ENCODE results near the gene LCN6.

LCN6 gene

GRCh38 chr9:136743639-136744211, 4.6 kb downstream of the LCN6 start:
- no peak for DNase-seq (ENCODE audit: low spot score)

GRCh38 chr9:136742591-136743391, 5.5 kb downstream of the LCN6 start, which contains the start of gene LCN10:
TSS of gene LCN10 (minus strand) at chr9:136742940. CDS start at chr9:136742903, 37 bp downstream.
- no peak for DNase-seq (ENCODE audit: low spot score)

GRCh38 chr9:136741883-136742571, 6.3 kb downstream of the LCN6 start:
- no peak for DNase-seq (ENCODE audit: low spot score)

- no peak for DNase-seq (ENCODE audit: low spot score)
Observed at GRCh38 chr9:136740971-136741882, 7.1 kb downstream of the LCN6 start.

GRCh38 chr9:136740491-136740890, 7.8 kb downstream of the LCN6 start:
- DNase-seq (ENCODE audit: low spot score) = no peak

- no peak for DNase-seq (ENCODE audit: low spot score)
Observed at GRCh38 chr9:136740069-136740468, 8.3 kb downstream of the LCN6 start.

- DNase-seq (ENCODE audit: low spot score) = no peak
Observed at GRCh38 chr9:136739509-136739908, 8.8 kb downstream of the LCN6 start.

GRCh38 chr9:136738960-136739359, 9.4 kb downstream of the LCN6 start:
- DNase-seq (ENCODE audit: low spot score) = no peak

GRCh38 chr9:136735812-136736480, 12.4 kb downstream of the LCN6 start:
- DNase-seq (ENCODE audit: low spot score) = no peak

GRCh38 chr9:136734837-136735496, 13.4 kb downstream of the LCN6 start:
- DNase-seq (ENCODE audit: low spot score) = no peak

GRCh38 chr9:136733611-136734010, 14.7 kb downstream of the LCN6 start:
- DNase-seq (ENCODE audit: low spot score) = no peak

- DNase-seq (ENCODE audit: low spot score) = no peak
Observed at GRCh38 chr9:136732444-136733178, 15.7 kb downstream of the LCN6 start.

GRCh38 chr9:136729926-136730325, 18.4 kb downstream of the LCN6 start:
- DNase-seq (ENCODE audit: low spot score) = no peak

- no peak for DNase-seq (ENCODE audit: low spot score)
Observed at GRCh38 chr9:136729144-136729543, 19.2 kb downstream of the LCN6 start.

- DNase-seq (ENCODE audit: low spot score) = peak; percentile 77
Observed at GRCh38 chr9:136728548-136729123, 19.7 kb downstream of the LCN6 start.

- DNase-seq (ENCODE audit: low spot score) = peak; percentile 96
Observed at GRCh38 chr9:136728080-136728547, 20.2 kb downstream of the LCN6 start.

GRCh38 chr9:136726631-136727191, 21.6 kb downstream of the LCN6 start:
- no peak for DNase-seq (ENCODE audit: low spot score)

GRCh38 chr9:136726118-136726517, 22.2 kb downstream of the LCN6 start:
- DNase-seq (ENCODE audit: low spot score) = no peak

GRCh38 chr9:136725612-136726011, 22.7 kb downstream of the LCN6 start:
- no peak for DNase-seq (ENCODE audit: low spot score)
